HG02571 (cell line): ENCODE data around the gene PPIB.
"Not testable (repeated sequence)": the region's sequence is repeated elsewhere in the genome, so short reads cannot be mapped to it uniquely, and the experiment has no call there.

Source experiments
- ATAC-seq: cut with Tn5 transposase; IDR thresholded peaks from one replicate; pipeline ENCODE4 v1.9.1; 2021; ENCODE audit warnings: mild to moderate bottlenecking, moderate library complexity; ENCODE audit not compliant: unreplicated experiment

The PPIB gene

GRCh38 chr15:64110950-64111678 is 51.7 kb downstream of the PPIB start:
- ATAC-seq = no peak

- not testable (repeated sequence) for ATAC-seq
Measured at GRCh38 chr15:64110108-64110701, 52.6 kb downstream of the PPIB start.

- ATAC-seq = no peak
Measured at GRCh38 chr15:64107337-64107736, 55.5 kb downstream of the PPIB start.
